Measurements from ENCODE around the gene NCOA3. TPM values are rescaled to one million over a fixed set of nuclear protein-coding genes. Genes with fewer than 3 reads are reported as not detected.
A peak's percentile ranks its signal among the peaks of the same experiment; 100 is the strongest.

Gene NCOA3
- polyA plus RNA-seq, 3 donors = 13.5 to 21.8 (median 21.3) TPM

- 93% methylated on average over 20 of the region's 27 CpGs for WGBS (ENCODE audit: insufficient coverage)
- H3K27ac Mint-ChIP-seq = peak overlapping the region in 2 of 7 donors; percentile 19 to 57
Observed at GRCh38 chr20:47665221-47665991, 163.7 kb downstream of the NCOA3 start.

GRCh38 chr20:47666304-47666703 lies 164.6 kb downstream of the NCOA3 start:
- Mint-ChIP-seq H3K9me3 (peaks cover 0 to 2% (median 0%) of the 10 kb centered on the region in 7 donors), H3K27me3 (ENCODE audit: low read depth in 3 of 3) (peaks cover 0 to 7% (median 5%) of the 10 kb centered on the region in 3 donors), H3K4me3 (no peak overlapping the region), H3K4me1 (peaks cover 2% of the 10 kb centered on the region), H3K36me3 (peaks cover 86 to 98% of the 10 kb centered on the region in 2 donors), H3K27ac (peak overlapping the region in 1 of 7 donors; percentile 14)
- Histone ChIP-seq H3K79me2 (ENCODE audit: insufficient read depth, low read length) (no peaks in the 10 kb centered on the region), H3K9me3 (replicated peaks in 1 of 2; ENCODE audit: control insufficient read depth in 1 of 2, insufficient read depth in 1 of 2, low read length in 2 of 2) (no peaks in the 10 kb centered on the region), H3K36me3 (replicated peaks in 1 of 2; ENCODE audit: control insufficient read depth in 1 of 2, insufficient read depth in 2 of 2, low read length in 2 of 2) (peaks cover 77 to 98% of the 10 kb centered on the region in 2 donors), H3K27me3 (ENCODE audit: control insufficient read depth in 2 of 2, insufficient read depth in 2 of 2, low read length in 2 of 2) (no peaks in the 10 kb centered on the region), H3K4me2 (replicated peaks; ENCODE audit: extremely low read depth, low read length, poor library complexity, severe bottlenecking) (no peak overlapping the region), H2AFZ (ENCODE audit: insufficient read depth, low read depth, low read length, poor library complexity, severe bottlenecking) (no peak overlapping the region), H3K27ac (ENCODE audit: low read depth in 1 of 2, low read length in 2 of 2) (no peak overlapping the region), H3K4me3 (replicated peaks in 1 of 3; ENCODE audit: low read depth in 2 of 3, low read length in 3 of 3) (no peak overlapping the region), H3K9ac (ENCODE audit: insufficient read depth, low read length, poor library complexity, severe bottlenecking) (no peak overlapping the region), H3K4me1 (ENCODE audit: control insufficient read depth in 1 of 2, insufficient read depth in 2 of 2, low read length in 2 of 2) (no peaks in the 10 kb centered on the region), H4K20me1 (ENCODE audit: insufficient read depth, low read length) (peaks cover 94% of the 10 kb centered on the region)
- no peak for DNase-seq
- 99% methylated on average over 18 of the region's 19 CpGs for WGBS (ENCODE audit: insufficient coverage)
- intact Hi-C loops (cut with micrococcal nuclease) = no loop called here
- TF ChIP-seq CTCF (IDR thresholded peaks at IDR 0.05) = no peak

More at GRCh38 chr20:47665221-47665991, 163.7 kb downstream of the NCOA3 start:
- H3K27ac ChIP-seq (ENCODE audit: low read depth in 1 of 2, low read length in 2 of 2) = no peak overlapping the region
- no peaks in the 10 kb centered on the region for H3K9me3 ChIP-seq (replicated peaks in 1 of 2; ENCODE audit: control insufficient read depth in 1 of 2, insufficient read depth in 1 of 2, low read length in 2 of 2)
- Mint-ChIP-seq H3K36me3 (peaks cover 88 to 100% of the 10 kb centered on the region in 2 donors), H3K27me3 (ENCODE audit: low read depth in 3 of 3) (peaks cover 0 to 7% (median 4%) of the 10 kb centered on the region in 3 donors), H3K9me3 (peaks cover 0 to 2% (median 0%) of the 10 kb centered on the region in 7 donors), H3K4me1 (peaks cover 2% of the 10 kb centered on the region), H3K4me3 (no peak overlapping the region)
- no peaks in the 10 kb centered on the region for H3K79me2 ChIP-seq (ENCODE audit: insufficient read depth, low read length)
- no peak for TF ChIP-seq CTCF (IDR thresholded peaks at IDR 0.05)
- DNase-seq = no peak
- no peak overlapping the region for H3K4me3 ChIP-seq (replicated peaks in 1 of 3; ENCODE audit: low read depth in 2 of 3, low read length in 3 of 3)
- no peaks in the 10 kb centered on the region for H3K27me3 ChIP-seq (ENCODE audit: control insufficient read depth in 2 of 2, insufficient read depth in 2 of 2, low read length in 2 of 2)
- intact Hi-C loops (cut with micrococcal nuclease) = no loop called here
- H3K4me2 ChIP-seq (replicated peaks; ENCODE audit: extremely low read depth, low read length, poor library complexity, severe bottlenecking) = no peak overlapping the region
- no peaks in the 10 kb centered on the region for H3K4me1 ChIP-seq (ENCODE audit: control insufficient read depth in 1 of 2, insufficient read depth in 2 of 2, low read length in 2 of 2)
- H3K36me3 ChIP-seq (replicated peaks in 1 of 2; ENCODE audit: control insufficient read depth in 1 of 2, insufficient read depth in 2 of 2, low read length in 2 of 2) = peaks cover 85 to 100% of the 10 kb centered on the region in 2 donors
- no peak overlapping the region for H2AFZ ChIP-seq (ENCODE audit: insufficient read depth, low read depth, low read length, poor library complexity, severe bottlenecking)
- H4K20me1 ChIP-seq (ENCODE audit: insufficient read depth, low read length) = peaks cover 97% of the 10 kb centered on the region
- no peak overlapping the region for H3K9ac ChIP-seq (ENCODE audit: insufficient read depth, low read length, poor library complexity, severe bottlenecking)

All from CD14-positive monocyte (primary cell).